Aortic smooth muscle cell (primary cell): ENCODE results near the gene JMJD1C. TPM values are rescaled to one million over a fixed set of nuclear protein-coding genes. Genes with fewer than 3 reads are reported as not detected.

Source experiments
- total RNA-seq: library from RNA; depleted of rRNA; stranded (reverse); fragments of >200 nt; gene quantifications from 2 replicates; pipeline ENCODE4 v1.2.3, GENCODE V29; 2014

Gene JMJD1C
- 47.7 and 64.7 TPM in 2 replicates for total RNA-seq

GRCh38 chr10:63465293-63466143 is at the start of gene JMJD1C:
TSS of gene JMJD1C (minus strand) at chr10:63465977. CDS start at chr10:63465662, 315 bp downstream.

GRCh38 chr10:63133056-63133820 is 332.5 kb downstream of the JMJD1C start, which contains the start of gene NRBF2:
TSS of gene NRBF2 (plus strand) at chr10:63133328. CDS start at chr10:63133471, 143 bp downstream.

Other genes with a start within 250 kb of the JMJD1C start
- 76.3 and 83.6 TPM in 2 replicates for gene REEP3, start 55.4 kb upstream of the JMJD1C start, total RNA-seq